Measurements from ENCODE around the gene CST6.

Gene CST6

DNA sequence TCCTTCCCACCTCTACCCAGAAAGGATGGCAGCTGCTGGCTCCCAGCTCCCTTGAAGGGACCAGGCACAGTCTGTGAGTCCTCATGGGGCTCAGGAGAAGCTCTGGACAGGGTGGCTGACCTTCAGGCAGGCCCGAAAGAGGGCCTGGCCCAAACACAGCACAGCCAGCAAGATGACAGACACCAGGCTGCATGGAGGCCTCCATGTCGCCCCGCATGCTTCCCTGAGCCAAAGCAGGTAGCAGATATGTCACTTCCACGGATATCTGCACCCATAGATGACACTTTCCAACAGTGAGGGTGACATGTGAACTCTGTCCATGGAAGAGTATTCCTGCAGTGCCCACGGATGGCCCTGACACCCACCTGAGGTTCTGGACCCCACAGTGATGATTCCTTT, 28.2 kb upstream of the CST6 start:
- Histone ChIP-seq H3K4me1 (ENCODE audit: insufficient read depth, poor library complexity, severe bottlenecking) (no peaks in the 10 kb centered on the region), H3K9me3 (ENCODE audit: severe bottlenecking) (no peaks in the 10 kb centered on the region), H3K4me3 (ENCODE audit: severe bottlenecking) (no peak overlapping the region), H3K27me3 (ENCODE audit: insufficient read depth, poor library complexity, severe bottlenecking) (no peaks in the 10 kb centered on the region), H3K36me3 (ENCODE audit: low read depth) (peaks cover 6% of the 10 kb centered on the region; the same call in 1 of the 2 replicates), H3K27ac (ENCODE audit: poor library complexity, severe bottlenecking) (no peak overlapping the region)
- DNase-seq (ENCODE audit: low spot score) (no peak), ATAC-seq (ENCODE audit: low read depth) (no peak)
- TF ChIP-seq, protein P1, sequence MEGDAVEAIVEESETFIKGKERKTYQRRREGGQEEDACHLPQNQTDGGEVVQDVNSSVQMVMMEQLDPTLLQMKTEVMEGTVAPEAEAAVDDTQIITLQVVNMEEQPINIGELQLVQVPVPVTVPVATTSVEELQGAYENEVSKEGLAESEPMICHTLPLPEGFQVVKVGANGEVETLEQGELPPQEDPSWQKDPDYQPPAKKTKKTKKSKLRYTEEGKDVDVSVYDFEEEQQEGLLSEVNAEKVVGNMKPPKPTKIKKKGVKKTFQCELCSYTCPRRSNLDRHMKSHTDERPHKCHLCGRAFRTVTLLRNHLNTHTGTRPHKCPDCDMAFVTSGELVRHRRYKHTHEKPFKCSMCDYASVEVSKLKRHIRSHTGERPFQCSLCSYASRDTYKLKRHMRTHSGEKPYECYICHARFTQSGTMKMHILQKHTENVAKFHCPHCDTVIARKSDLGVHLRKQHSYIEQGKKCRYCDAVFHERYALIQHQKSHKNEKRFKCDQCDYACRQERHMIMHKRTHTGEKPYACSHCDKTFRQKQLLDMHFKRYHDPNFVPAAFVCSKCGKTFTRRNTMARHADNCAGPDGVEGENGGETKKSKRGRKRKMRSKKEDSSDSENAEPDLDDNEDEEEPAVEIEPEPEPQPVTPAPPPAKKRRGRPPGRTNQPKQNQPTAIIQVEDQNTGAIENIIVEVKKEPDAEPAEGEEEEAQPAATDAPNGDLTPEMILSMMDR (IDR thresholded peaks at IDR 0.05; ENCODE audit: poor library complexity, severe bottlenecking), result no peak

DNA sequence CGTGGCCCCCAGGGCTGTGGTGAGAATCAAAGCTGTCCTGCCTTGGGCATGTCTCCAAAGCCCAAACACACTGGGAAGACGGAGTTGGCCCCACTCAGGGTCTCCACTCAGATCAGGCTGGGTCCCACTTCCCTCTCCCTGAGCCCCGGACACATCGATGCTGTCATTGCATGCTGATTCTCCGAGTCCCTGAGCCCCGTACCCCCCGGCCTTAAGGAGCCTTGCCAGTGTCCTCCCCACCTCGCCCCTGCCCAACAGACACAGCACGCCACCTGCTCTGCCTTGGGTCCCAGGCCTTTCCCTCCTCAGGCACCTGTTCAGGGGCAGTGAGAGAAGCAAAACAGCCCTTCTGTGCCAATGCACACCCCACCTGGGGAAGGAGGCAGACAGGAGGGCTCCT, 24.5 kb upstream of the CST6 start:
- no peak for DNase-seq (ENCODE audit: low spot score)

DNA sequence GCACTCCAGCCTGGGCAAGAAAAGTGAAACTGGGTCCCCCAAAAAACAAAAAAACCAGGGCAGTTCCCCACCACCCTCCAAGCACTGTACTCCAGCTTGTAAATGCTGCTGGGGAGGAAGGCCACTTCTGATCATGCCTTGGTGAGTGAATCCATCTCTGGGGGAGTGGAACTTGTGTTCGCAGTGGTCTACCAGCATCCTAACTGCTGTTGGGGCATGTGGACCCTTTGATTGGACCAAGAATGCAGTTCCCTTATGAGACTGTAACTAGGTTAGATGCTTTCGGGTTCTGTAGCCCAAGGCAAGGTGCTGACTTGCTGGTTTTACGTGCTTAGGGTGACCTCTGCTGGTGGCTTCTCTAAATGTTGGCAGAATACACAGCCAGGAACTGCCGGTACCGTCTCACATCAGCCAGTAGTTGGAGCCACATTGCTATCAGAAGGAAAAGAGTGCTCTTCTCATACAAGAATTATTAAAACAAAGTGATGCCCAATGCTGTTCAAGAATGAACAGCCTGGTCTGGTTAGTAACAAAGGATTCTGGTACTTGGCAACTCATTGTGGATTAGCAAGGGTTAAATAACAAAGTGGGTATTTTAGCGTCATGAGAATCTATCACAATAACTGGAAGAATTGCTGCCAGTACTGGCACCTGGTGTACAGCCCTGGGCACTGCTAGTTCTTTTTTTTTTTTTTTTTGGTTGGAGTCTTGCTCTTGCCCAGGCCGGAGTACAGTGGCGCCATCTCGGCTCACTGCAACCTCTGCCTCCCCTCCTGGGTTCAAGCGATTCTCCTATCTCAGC, 22.8 kb upstream of the CST6 start:
- ATAC-seq (ENCODE audit: low read depth), result peak; percentile 96
- no peaks in the 10 kb centered on the region for H3K4me1 ChIP-seq (ENCODE audit: insufficient read depth, poor library complexity, severe bottlenecking)
- no peak for DNase-seq (ENCODE audit: low spot score)
- H3K36me3 ChIP-seq (ENCODE audit: low read depth), result peaks cover 5% of the 10 kb centered on the region
- no peak overlapping the region for H3K27ac ChIP-seq (ENCODE audit: poor library complexity, severe bottlenecking)
- no peak overlapping the region for H3K4me3 ChIP-seq (ENCODE audit: severe bottlenecking)
- no peaks in the 10 kb centered on the region for H3K9me3 ChIP-seq (ENCODE audit: severe bottlenecking)
- no peaks in the 10 kb centered on the region for H3K27me3 ChIP-seq (ENCODE audit: insufficient read depth, poor library complexity, severe bottlenecking)
- TF ChIP-seq, protein P1 (IDR thresholded peaks at IDR 0.05; ENCODE audit: poor library complexity, severe bottlenecking), result peak; percentile 99

More for the DNA sequence above, 24.5 kb upstream of the CST6 start:
- TF ChIP-seq, protein P1 (IDR thresholded peaks at IDR 0.05; ENCODE audit: poor library complexity, severe bottlenecking), result no peak
- no peak overlapping the region for H3K27ac ChIP-seq (ENCODE audit: poor library complexity, severe bottlenecking)
- no peaks in the 10 kb centered on the region for H3K9me3 ChIP-seq (ENCODE audit: severe bottlenecking)
- H3K4me1 ChIP-seq (ENCODE audit: insufficient read depth, poor library complexity, severe bottlenecking), result no peaks in the 10 kb centered on the region
- H3K4me3 ChIP-seq (ENCODE audit: severe bottlenecking), result no peak overlapping the region
- no peak for ATAC-seq (ENCODE audit: low read depth)
- H3K36me3 ChIP-seq (ENCODE audit: low read depth), result peaks cover 5% of the 10 kb centered on the region
- H3K27me3 ChIP-seq (ENCODE audit: insufficient read depth, poor library complexity, severe bottlenecking), result no peaks in the 10 kb centered on the region

DNA sequence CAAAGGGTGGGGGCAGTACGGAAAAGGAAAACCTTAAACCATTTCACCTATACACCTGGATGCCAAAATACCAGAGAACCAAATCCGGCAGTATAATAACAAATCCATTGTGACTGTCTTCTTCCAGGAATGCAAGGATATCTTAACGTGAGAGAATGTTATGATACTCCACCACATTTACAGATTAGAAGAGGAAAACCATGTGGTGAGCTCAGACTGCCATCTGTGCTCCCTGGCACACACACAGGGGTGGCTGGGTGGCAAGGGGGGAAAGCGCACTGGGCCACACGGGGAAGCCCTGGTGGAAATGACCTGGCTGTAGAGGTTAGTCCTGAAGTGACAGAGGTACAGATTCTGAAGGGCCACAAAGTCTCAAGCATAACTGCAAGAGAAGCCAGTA, 19.8 kb upstream of the CST6 start:
- ATAC-seq (ENCODE audit: low read depth), result no peak
- H3K27ac ChIP-seq (ENCODE audit: poor library complexity, severe bottlenecking), result no peak overlapping the region
- H3K4me1 ChIP-seq (ENCODE audit: insufficient read depth, poor library complexity, severe bottlenecking), result no peaks in the 10 kb centered on the region
- DNase-seq (ENCODE audit: low spot score), result no peak
- TF ChIP-seq, protein P1 (IDR thresholded peaks at IDR 0.05; ENCODE audit: poor library complexity, severe bottlenecking), result no peak
- H3K9me3 ChIP-seq (ENCODE audit: severe bottlenecking), result no peaks in the 10 kb centered on the region
- H3K4me3 ChIP-seq (ENCODE audit: severe bottlenecking), result no peak overlapping the region
- H3K36me3 ChIP-seq (ENCODE audit: low read depth), result peaks cover 5% of the 10 kb centered on the region
- H3K27me3 ChIP-seq (ENCODE audit: insufficient read depth, poor library complexity, severe bottlenecking), result no peaks in the 10 kb centered on the region

DNA sequence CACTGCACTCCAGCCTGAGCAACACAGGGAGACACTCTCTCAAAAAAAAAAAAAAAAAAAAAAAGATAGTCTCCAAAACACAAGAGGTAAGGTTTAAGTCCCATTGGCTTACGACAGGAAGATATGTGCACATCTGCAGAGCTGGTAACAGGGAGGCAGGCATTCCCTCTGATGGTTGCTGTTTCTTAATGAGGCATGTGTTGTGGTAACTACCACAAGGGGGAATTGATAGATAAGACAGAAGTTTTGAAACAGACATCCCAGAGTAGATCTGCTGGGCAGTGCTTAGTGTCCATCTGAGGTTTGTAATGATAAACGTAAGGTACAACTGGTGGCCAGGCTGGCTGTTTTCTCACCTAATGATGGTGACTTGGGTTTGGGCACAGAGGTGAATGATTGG, 14.5 kb upstream of the CST6 start:
- Histone ChIP-seq H3K36me3 (ENCODE audit: low read depth) (peaks cover 37% of the 10 kb centered on the region), H3K9me3 (ENCODE audit: severe bottlenecking) (no peaks in the 10 kb centered on the region), H3K27ac (ENCODE audit: poor library complexity, severe bottlenecking) (no peak overlapping the region), H3K27me3 (ENCODE audit: insufficient read depth, poor library complexity, severe bottlenecking) (no peaks in the 10 kb centered on the region), H3K4me1 (ENCODE audit: insufficient read depth, poor library complexity, severe bottlenecking) (peaks cover 6% of the 10 kb centered on the region), H3K4me3 (ENCODE audit: severe bottlenecking) (no peak overlapping the region)
- no peak for DNase-seq (ENCODE audit: low spot score)
- ATAC-seq (ENCODE audit: low read depth), result no peak
- TF ChIP-seq, protein P1 (IDR thresholded peaks at IDR 0.05; ENCODE audit: poor library complexity, severe bottlenecking), result no peak
